ENCODE measurements around the gene SMYD3.
"Not testable (repeated sequence)": the region's sequence is repeated elsewhere in the genome, so short reads cannot be mapped to it uniquely, and the experiment has no call there.

The SMYD3 gene

DNA sequence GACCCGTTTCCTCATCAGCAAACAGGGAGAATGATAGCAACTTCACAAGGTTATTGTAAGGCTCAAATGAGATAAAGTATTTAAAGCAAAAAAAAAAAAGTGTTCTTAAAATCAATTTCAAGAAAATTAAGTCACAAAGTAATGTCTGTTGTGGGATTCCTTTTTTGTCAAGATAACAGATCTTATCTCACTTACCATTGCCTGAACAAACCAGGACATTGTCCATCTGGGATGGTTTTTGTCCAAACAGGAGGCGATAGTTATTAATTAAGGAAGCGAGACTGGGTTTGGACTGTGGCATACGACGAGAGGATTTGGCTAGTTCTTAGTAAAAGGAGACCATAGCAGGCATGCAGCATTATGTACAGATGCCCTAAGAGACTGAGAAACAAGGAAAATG lies 458.4 kb downstream of the SMYD3 start:
- DNase-seq, result no peak

DNA sequence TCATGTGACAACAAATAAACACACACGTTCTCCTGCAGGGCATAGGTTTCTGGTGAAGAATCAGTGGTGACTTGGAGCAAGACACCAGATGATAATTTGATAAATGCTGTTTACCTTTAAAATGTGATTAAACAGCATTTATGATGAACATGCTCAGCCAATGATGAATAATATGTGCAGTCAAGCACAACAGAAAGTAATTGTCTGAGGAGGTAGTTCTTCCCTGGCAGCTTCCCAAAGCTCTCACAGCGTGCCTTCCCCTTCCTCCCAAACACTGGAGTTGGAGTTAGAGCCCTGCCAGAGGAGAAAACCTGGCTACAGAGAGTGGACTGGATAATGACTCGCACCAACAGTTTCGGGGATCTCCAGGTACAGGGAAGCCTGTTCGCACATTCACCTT lies 463.5 kb downstream of the SMYD3 start:
- no peak for DNase-seq

DNA sequence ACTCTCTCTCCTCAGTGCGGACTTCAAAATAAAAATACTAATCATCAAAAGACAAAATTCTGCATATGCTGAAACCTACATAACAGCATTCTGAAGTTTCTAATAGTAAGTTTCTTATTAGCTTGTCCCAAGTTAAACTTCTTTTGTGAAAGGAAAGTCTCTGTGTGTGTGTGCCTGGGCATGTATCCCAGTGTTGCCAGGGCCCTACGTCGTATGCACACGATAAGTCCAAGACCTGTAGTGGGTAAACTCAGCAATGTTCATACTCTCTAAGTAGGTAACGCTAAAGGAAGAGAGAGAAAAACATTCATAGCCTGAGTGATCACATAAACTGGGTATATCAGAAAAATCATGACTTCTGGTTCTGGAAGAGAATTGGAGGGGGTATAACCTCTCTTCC lies 465.7 kb downstream of the SMYD3 start:
- no peak for DNase-seq

DNA sequence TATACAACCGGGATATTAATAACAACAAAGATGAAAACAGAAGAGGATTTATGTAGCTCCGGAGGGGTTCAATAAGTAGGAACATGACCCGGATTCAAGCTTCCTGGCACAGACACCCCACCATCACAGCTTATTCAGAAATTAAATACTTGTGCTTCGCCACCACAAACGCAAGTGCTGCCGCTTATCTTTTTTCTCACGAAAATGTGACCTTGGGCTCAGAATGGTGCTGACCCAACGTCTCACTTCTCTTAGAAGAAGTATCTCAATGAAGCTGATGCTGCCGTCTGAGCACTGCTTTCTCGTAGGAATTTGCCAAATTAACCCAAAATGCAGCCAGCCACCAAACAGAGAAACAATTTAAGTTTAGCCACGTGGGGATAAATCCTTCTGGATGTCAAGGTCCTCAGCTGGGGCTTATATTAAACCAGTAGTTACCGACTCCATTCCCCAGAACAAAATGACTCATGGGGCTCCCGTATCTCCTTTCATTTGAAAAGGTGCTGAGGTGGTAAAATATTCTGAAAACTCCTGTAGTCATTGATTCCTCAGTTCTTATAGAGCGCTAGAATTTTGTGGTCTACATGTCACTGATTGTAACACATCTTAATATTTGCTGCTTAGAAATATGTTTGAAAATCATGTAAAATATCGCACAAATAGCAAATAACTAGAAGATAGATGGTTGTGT lies 466.7 kb downstream of the SMYD3 start:
- no peak for DNase-seq

DNA sequence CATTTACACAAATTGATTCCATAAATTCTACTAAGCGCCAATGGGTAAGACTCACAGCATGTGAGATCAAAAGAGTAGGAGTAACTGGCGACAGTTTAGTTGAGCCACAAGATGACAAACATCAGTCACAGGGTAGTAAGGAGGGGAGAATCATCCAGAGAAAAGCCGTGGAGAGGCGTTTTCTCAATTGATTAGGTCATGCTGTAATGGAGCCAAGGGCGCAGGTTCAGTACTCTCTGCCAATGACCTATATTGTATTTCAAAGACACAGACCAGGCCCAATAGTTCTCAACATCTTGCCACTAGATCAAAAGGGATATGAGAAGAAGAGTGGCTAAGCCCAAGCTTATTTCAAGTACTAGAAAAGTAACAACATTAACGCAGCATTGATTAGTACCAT lies 467.5 kb downstream of the SMYD3 start:
- DNase-seq, result no peak

DNA sequence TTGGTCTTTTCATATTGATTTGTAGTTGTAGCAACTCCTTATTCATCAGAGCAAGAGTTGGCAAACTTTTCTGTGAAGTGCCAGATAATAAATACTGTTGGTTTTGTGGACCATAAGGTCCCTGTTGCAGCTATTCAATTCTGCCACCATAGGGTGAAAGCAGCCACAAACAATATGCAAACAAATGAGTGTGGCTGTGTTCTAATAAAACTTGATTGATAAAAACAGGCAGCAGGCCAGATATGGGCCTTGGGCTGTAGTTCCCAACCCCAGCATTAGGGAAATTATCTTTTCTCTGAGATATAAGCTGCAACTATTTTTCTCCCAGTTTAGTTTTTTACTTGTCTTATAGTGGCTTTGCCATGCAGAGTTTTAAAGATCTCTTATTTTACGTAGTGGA lies 469.2 kb downstream of the SMYD3 start:
- DNase-seq, result no peak

DNA sequence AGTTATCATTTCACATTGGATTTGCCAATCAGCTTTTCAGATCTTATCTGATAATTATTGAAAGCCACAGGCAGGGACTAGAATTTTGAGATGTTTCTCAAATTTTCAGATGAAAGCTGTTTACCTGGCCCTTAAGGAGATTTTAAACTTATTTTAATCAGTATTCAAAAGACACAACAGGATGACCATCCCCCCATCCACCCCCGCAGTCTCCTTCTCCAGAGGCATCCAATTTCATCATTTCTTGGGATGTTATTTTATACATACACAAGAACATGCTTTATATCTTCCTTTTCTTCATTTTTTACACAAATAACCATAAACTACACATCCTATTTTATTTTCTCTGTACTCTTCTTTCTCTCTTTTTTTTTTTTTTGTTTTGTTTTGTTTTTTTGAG lies 470.9 kb downstream of the SMYD3 start:
- DNase-seq, result no peak

DNA sequence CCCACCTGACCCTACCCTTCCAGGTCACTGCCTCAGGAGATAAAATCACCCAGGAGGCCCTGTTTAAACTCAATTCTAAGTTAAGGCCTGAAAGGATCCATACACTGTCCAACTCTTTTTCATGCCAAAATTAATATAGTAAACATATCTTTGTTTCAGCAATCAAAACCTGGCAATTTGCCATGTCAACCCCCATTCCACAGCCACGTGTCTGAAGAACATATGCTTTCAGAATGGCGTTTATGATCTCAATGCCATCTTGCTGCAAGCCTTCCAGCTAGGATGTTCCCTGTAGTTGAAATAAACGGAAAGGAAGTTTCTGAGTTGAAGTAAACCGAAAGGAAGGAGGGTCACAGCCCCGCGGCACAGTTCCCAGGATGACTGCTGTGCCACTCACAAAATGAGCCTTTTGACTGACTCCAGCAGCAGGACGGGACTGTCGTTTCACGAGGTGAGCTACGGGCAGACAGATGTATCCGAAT lies 472.0 kb downstream of the SMYD3 start:
- DNase-seq, result no peak

DNA sequence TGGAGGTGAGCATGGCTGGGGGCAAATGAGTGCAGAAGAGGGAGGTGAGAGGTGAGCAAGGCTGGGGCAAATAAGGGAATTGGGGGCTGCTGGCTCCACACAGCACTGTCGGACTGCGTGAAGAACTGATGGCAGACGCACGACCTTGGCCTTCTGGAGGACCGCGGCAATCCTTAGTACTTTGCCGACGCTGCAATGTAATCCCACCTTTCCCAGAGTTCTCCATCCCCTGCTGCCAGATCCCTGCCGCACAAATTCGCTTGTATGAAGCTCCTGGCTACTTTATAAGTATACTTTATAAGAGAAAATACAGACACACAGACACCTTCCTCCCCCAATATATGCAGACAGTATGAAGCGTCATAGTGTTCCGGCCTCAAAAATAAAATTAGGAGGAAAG lies 472.4 kb downstream of the SMYD3 start:
- no peak for DNase-seq

DNA sequence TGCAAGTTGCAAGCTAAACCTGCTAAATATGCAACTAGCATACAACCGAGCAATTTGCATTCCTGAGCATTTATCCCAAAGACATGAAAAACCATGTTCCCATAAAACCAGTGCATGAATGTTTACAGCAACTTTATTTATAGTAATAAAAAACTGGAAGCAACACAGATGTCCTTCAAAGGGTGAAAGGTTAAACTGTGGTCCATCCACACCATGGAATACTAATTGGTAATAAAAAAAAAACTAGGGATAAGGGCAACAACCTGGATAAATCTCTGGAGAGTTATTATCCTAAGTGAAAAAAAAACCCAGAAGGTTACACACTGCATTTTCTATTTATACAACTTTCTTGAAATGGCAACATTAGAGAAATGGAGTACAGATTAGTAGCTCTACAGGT lies 474.1 kb downstream of the SMYD3 start:
- no peak for DNase-seq

DNA sequence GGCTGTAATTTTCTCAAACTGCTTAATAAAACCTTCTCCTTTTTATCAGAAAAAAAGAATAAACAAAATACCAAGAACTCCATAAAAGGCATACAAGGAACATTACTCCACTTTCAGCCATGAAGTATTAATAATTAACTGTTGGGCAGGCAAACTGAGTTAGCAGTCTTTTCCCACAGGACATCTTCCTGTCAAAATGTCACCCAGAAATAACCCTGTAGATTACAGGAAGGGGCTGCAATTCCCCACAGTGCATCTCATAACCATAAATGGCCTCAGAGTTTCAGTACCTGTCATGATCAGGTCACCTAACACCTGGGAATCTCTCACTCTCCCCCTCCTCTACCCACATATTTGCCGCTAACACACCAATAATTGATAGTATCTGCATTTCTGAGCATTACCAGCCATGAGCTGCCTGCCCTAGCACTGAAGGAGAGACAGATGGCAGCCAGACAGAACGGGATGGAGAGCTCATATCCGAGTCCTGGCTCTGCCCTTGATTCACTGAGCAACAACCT lies 475.0 kb downstream of the SMYD3 start:
- DNase-seq, result no peak

DNA sequence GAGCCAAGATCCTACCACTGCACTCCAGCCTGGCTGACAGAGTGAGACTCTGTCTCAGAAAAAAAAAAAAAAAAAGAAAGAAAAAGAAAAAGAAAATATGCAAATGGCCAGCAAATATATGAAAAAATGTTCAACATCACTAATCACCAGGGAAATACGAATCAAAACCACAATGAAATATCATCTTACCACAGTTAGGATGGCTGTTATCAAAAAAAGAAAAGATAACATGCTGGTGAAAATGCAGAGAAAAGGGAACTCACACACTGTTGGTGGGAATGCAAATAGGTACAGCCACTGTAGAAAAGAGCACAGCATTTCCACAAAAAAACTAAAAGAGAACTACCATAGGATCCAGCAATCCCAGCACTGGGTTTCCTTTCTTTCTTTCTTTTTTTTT lies 477.5 kb downstream of the SMYD3 start:
- no peak for DNase-seq

DNA sequence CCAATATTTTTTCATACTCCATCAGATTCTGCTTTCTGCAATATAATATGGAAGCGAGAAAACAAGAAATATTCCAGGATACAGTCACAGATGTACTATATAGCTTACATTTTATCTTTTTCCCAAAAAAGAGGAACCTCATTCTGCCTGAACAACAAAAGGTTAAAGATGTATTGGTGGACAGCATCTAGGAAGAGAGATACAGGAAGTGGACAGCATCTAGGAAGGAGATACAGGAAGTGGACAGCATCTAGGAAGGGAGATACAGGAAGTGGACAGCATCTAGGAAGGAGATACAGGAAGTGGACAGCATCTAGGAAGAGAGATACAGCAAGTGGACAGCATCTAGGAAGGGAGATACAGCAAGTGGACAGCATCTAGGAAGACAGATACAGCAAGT lies 483.0 kb downstream of the SMYD3 start:
- not testable (repeated sequence) for DNase-seq

DNA sequence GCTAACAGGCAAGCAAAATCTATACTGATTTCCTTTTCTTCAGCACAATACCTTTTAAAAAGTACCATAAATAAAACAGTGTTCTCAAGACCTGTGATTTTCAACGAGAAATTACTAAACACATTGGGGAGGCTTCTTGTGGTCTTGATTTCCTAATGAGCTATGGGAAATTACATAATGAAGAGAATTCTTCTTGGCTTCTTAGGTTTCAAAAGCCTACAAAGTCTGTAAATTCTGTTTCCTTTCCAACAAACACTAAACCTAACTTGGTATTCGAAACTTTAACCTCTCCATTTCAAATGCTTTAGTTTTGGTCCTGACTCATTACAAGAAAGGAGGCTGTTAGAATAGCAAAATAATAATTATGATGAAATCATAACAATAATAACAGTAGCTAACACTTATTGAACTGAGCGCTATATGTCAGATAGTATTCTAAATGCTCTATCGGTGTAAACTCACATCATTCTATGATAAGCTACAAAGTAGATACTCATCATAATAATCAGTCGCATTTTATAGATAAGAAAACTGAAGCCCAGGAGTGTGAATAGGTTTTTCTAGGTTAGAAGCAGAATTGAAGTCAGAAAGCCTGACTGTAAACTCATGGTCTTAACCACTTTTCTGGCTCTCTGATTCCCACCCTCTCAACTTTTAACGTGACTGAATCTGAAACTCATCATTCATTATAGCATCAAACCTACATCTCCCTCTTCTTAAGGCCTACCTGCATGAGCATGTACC lies 486.7 kb downstream of the SMYD3 start:
- DNase-seq, result no peak

DNA sequence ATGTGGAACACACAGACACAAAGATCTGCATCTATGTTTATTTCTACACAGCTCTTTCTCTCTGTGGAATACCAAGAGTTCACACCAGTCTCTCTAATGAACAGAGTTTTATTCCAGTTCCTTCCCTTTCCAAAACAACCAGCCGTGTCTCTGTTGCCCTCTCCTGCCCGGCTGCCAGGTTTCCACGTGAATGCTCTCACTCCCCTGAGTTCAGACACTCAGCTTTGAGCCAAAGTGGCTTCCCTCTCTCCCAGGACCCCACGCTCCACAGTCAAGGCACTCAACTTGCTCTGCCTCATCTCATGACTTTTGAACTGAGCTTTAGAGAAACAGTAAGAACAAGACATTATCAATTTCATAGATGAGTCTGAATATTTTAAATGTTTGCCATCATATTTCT lies 488.9 kb downstream of the SMYD3 start:
- no peak for DNase-seq

DNA sequence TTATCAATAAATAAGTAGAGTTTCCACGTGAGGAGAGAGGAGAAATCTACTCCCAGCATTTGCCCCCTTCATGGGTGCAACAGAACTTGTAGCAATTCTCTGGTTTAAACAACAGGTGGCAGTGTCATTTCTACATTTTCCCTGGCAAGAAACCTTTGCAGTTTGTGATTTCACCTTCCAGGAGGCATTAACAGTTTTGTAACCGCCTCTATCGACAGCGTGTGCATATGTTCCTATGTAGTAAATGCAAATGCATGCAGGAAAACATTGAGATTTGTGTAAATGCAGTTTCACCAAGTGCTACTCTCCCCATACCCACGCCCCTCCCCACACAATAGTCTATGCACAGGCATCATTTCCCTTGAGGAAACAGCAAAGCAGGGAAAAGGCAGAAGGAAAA lies 494.7 kb downstream of the SMYD3 start:
- no peak for DNase-seq

DNA sequence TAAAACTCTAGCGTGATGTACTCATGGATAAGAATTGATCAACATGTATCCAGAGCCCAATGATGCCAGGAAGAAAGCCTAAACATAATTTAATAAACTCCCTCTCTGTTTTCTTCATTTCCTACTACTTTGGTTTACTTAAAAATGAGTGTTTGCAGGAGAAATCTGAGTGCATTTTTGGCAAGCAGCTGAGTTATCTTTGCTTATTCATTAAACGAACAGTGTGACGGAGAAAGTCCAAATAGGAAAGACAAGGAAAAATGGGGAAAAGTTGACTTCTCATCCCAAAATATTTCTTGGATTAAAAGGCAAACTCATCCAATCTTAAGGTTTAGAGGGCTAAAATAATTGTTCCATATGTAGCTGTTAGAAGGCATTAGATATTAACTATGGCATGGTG lies 496.7 kb downstream of the SMYD3 start:
- DNase-seq, result no peak

DNA sequence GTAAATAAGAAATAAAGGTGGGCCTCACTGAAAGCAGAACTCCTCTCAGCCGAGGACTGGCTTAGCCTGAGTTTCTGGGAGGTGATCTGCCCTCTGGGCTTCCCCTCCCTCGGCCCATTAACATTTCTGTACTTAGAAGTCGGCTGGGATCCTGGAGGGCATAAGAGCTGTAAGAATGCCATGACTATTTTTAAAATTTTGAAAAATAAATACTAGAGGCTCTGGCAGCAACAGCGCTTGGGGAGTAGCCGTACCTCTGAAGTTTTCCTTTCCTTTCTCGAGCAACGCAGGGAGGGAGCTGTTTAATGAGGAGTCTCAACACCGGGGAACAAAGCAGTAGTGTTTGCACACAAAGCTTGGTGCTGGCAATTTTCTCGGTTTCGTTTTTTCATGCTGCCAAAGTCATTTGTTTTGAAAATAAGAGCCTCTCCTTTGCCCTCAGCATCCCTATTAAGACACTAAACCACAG lies 498.7 kb downstream of the SMYD3 start:
- no peak for DNase-seq

DNA sequence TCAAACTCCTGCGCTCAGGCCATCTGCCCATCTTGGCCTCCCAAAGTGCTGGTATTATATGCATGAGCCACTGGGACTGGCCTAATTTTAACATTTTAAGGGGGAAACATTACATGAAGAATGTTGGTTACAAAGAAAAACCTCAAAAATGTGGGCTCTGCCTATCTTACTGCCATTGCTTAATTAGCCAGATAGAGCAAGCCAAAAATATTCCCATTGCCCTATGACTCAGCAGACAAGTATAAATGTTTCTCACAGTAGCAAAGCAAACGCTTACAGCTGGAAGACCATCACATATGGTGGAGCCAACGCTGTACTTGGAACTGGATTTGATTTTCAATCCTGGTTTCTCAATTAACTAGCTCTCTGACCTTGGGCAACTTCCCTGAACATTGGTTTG lies 502.0 kb downstream of the SMYD3 start:
- no peak for DNase-seq

DNA sequence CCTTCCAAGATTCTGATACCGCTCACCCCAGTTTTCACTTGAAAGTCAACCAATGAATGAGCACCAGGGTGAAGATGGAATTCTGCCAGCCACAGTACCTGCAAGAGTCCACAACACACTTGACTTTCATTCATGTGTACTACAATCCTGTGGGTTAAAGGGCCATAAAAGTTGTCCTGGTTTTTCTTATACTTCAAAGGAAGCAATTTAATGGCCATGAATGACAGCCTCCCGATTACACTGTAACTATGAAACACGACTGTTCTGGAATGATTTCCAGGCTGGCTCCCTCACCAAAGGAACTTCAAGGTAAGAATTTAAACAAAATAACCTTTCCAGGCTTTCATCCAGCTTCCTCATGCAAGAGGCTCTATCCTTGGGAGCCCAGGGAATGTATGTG lies 502.8 kb downstream of the SMYD3 start:
- DNase-seq, result no peak

DNA sequence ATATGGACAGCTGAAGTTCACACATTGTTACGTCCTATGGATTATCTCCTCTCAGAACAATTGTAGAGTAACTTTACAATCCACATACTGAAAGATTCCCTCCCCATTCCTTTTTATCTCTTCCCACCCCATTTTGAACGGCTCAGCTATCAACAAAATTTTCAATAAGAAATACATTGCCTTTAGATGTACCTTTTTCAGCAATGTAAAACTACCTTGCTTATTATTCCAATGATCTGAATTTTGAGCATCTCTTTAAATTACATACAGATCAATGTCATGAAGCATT lies 503.7 kb downstream of the SMYD3 start:
- DNase-seq, result no peak

DNA sequence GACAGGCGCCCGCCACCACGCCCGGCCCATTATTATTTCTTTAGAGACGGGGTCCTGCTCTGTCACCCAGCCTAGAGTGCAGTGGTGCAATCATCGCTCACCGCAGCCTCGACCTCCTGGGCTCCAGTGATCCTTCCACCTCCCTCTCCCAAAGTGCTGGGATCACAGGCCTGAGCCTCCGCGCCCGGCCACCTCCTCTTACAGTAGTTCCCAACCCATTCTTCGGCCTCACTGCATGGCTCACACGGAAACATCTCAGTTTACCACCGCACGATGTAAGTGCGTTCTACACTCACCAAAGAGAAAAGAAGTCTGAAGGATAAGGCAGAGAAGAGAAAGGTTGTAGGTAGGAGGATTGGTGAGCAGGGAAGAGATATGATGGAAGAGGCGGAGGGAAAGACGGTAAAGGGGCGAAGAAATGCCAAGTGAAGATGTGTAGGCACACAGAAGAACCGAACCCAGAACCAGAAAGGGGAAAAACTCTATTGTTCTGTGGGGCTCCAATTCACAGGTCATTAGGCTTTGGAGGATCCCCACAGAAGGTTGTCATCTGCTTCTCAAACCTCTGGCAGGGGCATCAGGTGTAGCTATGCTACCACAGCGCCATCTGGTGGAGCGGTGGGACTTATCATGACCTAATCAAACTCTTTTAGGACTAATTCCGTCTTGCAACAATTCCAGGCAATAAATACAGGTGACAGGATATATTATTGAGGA lies 504.2 kb downstream of the SMYD3 start:
- DNase-seq, result peak; percentile 73 to 85

DNA sequence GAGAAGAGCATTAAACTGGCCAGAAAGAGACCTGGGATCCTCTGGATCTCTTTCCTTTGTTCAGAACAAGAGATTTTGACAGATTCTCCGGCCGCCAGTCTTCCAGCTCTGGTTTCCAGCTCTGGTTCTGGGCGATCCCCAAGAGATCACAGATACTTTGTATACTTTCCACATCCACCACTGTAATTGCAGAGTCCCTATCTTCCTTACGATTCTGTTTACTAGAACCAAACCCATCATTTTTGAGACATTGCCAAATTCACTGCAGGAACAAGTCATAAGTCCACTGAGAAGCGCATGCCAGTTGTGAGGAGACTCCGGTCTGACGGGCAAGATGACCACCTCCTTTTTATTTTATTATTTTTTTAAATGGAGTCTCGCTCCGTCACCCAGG lies 505.2 kb downstream of the SMYD3 start:
- no peak for DNase-seq

All from stimulated activated CD4-positive, alpha-beta T cell treated with anti-CD3 and anti-CD28 coated beads, Interleukin-4, amount 100 ng/mL, for 4 hours (primary cell).